OCI-LY3 (cell line): Measurements from ENCODE around the gene EHBP1.

Source experiments
- EZH2phosphoT487 ChIP-seq: fragments of 200-600 bp; shearing (Covaris generic); IDR thresholded peaks from 2 replicates; pipeline ENCODE4 v1.6.1; 2018; ENCODE audit warnings: antibody characterized with exemption, mixed run types, low read depth
- TF ChIP-seq, protein P1 (sequence below): fragments of 200-600, 300-600 bp; sonication (generic); IDR thresholded peaks from 2 replicates; pipeline ENCODE4 v1.5.1; 2014; ENCODE audit warnings: antibody characterized with exemption, low read length, low read depth

DNA sequence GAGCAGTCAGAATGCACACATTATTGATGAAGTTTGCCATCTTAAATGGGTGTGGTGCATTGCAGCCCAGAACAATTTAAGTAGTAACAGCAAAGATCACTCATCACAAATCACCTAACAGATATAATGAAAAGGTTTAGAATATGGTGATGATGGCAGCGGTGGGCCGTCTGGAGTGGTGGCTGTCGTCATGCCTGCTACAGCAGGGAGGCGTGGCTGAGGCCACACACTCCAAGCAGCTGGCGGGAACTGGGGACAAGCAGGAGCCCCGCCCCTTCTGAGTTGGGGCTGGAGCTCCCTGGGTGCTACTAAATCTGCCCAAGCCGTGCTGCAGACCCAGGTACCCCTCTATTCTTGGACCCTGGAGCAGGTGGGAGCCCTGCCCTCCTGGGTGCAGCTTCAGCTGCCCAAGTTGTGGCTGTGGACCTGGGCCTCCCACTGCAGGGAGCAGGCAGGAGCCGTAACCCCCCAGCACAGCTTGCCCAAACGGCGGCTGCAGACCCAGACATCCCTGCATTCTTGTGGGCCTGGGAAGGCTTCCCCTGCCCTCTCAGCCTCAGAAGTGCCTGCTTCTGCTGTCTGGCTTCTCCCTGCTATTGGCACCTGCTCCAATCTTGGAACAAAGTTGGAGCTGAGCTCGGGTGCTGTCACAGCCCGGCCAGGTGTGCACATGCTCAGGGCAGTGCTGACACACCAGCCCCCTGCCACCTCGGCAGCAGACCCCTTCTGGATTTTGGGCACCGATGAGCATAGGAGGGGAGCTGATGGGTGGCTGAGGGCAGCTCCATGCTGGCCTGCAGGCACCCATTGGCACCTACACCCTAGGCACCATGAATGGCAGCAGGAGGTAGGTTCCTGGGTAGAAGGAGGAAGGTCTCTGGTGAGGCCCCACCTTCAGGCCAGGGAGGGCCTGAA, 149.3 kb downstream of the EHBP1 start:
- TF ChIP-seq, protein P1, sequence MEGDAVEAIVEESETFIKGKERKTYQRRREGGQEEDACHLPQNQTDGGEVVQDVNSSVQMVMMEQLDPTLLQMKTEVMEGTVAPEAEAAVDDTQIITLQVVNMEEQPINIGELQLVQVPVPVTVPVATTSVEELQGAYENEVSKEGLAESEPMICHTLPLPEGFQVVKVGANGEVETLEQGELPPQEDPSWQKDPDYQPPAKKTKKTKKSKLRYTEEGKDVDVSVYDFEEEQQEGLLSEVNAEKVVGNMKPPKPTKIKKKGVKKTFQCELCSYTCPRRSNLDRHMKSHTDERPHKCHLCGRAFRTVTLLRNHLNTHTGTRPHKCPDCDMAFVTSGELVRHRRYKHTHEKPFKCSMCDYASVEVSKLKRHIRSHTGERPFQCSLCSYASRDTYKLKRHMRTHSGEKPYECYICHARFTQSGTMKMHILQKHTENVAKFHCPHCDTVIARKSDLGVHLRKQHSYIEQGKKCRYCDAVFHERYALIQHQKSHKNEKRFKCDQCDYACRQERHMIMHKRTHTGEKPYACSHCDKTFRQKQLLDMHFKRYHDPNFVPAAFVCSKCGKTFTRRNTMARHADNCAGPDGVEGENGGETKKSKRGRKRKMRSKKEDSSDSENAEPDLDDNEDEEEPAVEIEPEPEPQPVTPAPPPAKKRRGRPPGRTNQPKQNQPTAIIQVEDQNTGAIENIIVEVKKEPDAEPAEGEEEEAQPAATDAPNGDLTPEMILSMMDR = no peak
- no peak for TF ChIP-seq EZH2phosphoT487
